Esophagus muscularis mucosa (tissue), 4 donors: Measurements from ENCODE around the gene RAB44. TPM values are rescaled to one million over a fixed set of nuclear protein-coding genes. Genes with fewer than 3 reads are reported as not detected.

Experiments used
- DNase-seq: peaks from one replicate; pipeline ENCODE4 v3.0.0-alpha.2; 2017; ENCODE audit errors: extremely low spot score
- H3K27ac ChIP-seq, 4 donors: fragments of 200-600 bp; sonication (generic); replicated peaks in 1 of 4; 1 replicate in 3 of 4; 2 replicates in 1 of 4; pipeline ENCODE4 v1.5.1; 2016 to 2019; ENCODE audit warnings: mild to moderate bottlenecking in 1 of 4
- H3K27me3 ChIP-seq, 4 donors: fragments of 200-600 bp; sonication (generic); one replicate each; pipeline versions ENCODE4 v1.5.1 to v1.6.0; 2016 to 2019
- H3K36me3 ChIP-seq, 4 donors: fragments of 200-600 bp; sonication (generic); one replicate each; pipeline ENCODE4 v1.5.1; 2016 to 2019
- H3K4me1 ChIP-seq, 4 donors: fragments of 200-600 bp; sonication (generic); one replicate each; pipeline ENCODE4 v1.5.1; 2016 to 2019
- H3K4me3 ChIP-seq, 4 donors: fragments of 200-600 bp; sonication (generic); 1 replicate in 2 of 4; 2 replicates in 2 of 4; pipeline ENCODE4 v1.5.1; 2016 to 2019; ENCODE audit warnings: mild to moderate bottlenecking in 4 of 4, moderate library complexity in 1 of 4
- H3K9me3 ChIP-seq, 4 donors: fragments of 200-600 bp; sonication (generic); 1 replicate in 3 of 4; 2 replicates in 1 of 4; pipeline ENCODE4 v1.5.1; 2016 to 2019
- CTCF ChIP-seq, 3 experiments: fragments of 200-600 bp in 2 of 3; fragments of 450-650 bp in 1 of 3; sonication (generic) in 2 of 3; IDR thresholded peaks; one replicate each; pipeline ENCODE4 v1.5.1; 2017 to 2019; ENCODE audit warnings: antibody characterized with exemption in 3 of 3, mild to moderate bottlenecking in 2 of 3, moderate library complexity in 1 of 3
- EP300 ChIP-seq: sonication (generic); formaldehyde crosslinking; IDR thresholded peaks from one replicate; pipeline ENCODE4 v1.6.1; 2017; ENCODE audit warnings: antibody characterized with exemption
- POLR2A ChIP-seq: fragments of 450-650 bp; IDR thresholded peaks from one replicate; pipeline ENCODE4 v1.6.1; 2017; ENCODE audit warnings: antibody characterized with exemption, moderate library complexity, mild to moderate bottlenecking, low read depth
- POLR2AphosphoS5 ChIP-seq, 2 donors: sonication (generic); formaldehyde crosslinking; IDR thresholded peaks; one replicate each; pipeline ENCODE4 v1.6.1; 2017; ENCODE audit warnings: antibody characterized with exemption in 2 of 2
- WGBS: methylation state at CpG from one replicate; pipeline ENCODE4 v1.1.5; 2018; 5-methylcytosine and 5-hydroxymethylcytosine counted together
- intact Hi-C: fragments of 100-400 bp; cut with DNase I; formaldehyde crosslinking; loops from one replicate; pipeline ENCODE4 v1.15.1; 2023
- total RNA-seq, 4 donors: library from RNA; depleted of rRNA; stranded (reverse); fragments of >200 nt; gene quantifications; one replicate each; pipeline versions ENCODE4 v1.1.0 to v1.2.1, GENCODE V29; 2016

The RAB44 gene
- total RNA-seq, 4 donors from 2014 or later, result 0.19 to 1.5 (median 0.94) TPM

DNA sequence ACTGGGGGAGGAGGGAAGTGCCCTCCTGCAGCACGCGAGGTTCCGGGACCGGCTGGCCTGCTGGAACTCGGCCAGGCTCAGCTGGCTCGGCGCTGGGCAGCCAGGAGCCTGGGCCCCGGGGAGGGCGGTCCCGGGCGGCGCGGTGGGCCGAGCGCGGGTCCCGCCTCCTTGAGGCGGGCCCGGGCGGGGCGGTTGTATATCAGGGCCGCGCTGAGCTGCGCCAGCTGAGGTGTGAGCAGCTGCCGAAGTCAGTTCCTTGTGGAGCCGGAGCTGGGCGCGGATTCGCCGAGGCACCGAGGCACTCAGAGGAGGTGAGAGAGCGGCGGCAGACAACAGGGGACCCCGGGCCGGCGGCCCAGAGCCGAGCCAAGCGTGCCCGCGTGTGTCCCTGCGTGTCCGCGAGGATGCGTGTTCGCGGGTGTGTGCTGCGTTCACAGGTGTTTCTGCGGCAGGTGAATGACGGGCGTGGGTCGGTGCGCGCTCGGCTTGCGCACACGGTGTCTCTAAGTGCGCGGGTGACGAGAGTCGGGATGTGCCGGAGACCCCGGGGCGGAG, 19.1 kb upstream of the RAB44 start, which contains the start of gene CDKN1A:
CDKN1A (plus strand) TSS at position 227 of the 555 bp plus-strand sequence. CDS start 5,388 bp downstream, outside the sequence.
- H3K4me1 ChIP-seq, result peaks cover 34 to 61% (median 57%) of the 10 kb centered on the region in 4 donors
- H3K27ac ChIP-seq, result peak within 1 kb of the TSS; percentile 95 to 99 (median 98)
- no peaks in the 10 kb centered on the region for H3K9me3 ChIP-seq
- H3K27me3 ChIP-seq, result peaks cover 0 to 3% (median 0%) of the 10 kb centered on the region in 4 donors
- intact Hi-C loops, result no loop called here
- H3K4me3 ChIP-seq, result peak within 1 kb of the TSS; percentile 85 to 94 (median 90)
- TF ChIP-seq POLR2AphosphoS5 (IDR thresholded peaks at IDR 0.05), result peak; percentile 94 to 98
- TF ChIP-seq POLR2A, result peak; percentile 98
- peak; percentile 47 for TF ChIP-seq EP300
- no peak for TF ChIP-seq CTCF (IDR thresholded peaks at IDR 0.05)
- peak; percentile 96 for DNase-seq
- WGBS, result under 1% methylated on average over 45 of the region's 63 CpGs
- peaks cover 0 to 13% (median 11%) of the 10 kb centered on the region in 4 donors for H3K36me3 ChIP-seq

GRCh38 chr6:36679043-36679833, 18.4 kb upstream of the RAB44 start:
- Histone ChIP-seq H3K9me3 (no peaks in the 10 kb centered on the region), H3K27ac (peak overlapping the region; percentile 95 to 99 (median 98)), H3K4me3 (peak overlapping the region; percentile 85 to 94 (median 90)), H3K27me3 (peaks cover 0 to 3% (median 0%) of the 10 kb centered on the region in 4 donors), H3K4me1 (peaks cover 39 to 65% (median 60%) of the 10 kb centered on the region in 4 donors), H3K36me3 (peaks cover 7 to 19% (median 18%) of the 10 kb centered on the region in 4 donors)
- DNase-seq, result peak; percentile 96
- intact Hi-C loops, result no loop called here
- under 1% methylated on average over 17 of the region's 61 CpGs for WGBS
- TF ChIP-seq CTCF (IDR thresholded peaks at IDR 0.05) (no peak), POLR2A (peak; percentile 75), EP300 (peak; percentile 89), POLR2AphosphoS5 (IDR thresholded peaks at IDR 0.05) (peak; percentile 4 to 73)

DNA sequence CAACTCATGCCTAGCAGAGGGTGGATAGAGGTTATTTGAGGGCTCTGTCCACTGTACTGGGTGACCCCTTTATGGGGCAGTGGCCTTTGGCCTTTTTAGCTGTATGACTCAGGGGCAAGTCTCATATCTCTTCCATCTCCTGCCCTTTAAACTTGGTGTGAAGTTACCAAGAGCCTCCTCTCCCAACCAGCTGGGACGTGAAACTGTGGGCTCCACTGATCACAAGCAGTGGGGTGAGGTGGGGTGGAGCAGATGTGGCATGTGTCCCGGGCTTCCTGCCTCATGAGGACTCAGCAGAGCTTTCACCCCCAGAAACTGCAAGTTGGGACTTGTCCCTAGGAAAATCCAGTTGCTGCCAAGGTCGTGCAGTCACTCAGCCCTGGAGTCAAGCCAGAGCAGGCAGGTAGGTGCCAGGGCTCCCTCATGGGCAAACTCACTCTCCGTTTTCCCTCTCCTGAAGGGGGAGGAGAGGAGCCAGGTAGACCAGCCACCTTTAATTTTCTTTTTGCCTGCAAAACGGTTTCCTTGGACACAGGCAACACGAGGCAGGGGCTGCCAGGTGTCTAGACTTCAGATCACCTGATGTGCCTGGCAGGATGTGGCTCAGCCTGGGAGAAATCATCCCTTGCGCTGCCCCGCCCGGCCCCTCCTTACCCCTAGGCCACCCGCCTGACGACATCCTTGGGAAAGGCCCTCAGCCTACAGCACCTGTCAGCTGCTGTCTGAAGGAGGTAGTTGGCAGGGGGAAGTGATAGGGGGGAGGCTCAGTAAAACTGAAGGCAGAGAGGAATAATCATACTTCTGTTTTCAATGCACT, 15.1 kb upstream of the RAB44 start:
- Histone ChIP-seq H3K27me3 (peaks cover 0 to 3% (median 0%) of the 10 kb centered on the region in 4 donors), H3K27ac (peak overlapping the region in 2 of 4 donors; percentile 9 to 16), H3K9me3 (no peaks in the 10 kb centered on the region), H3K36me3 (peaks cover 37 to 52% (median 51%) of the 10 kb centered on the region in 4 donors), H3K4me3 (peak overlapping the region in 1 of 4 donors; percentile 9), H3K4me1 (peaks cover 39 to 65% (median 54%) of the 10 kb centered on the region in 4 donors)
- 53% methylated on average over 9 of the region's 11 CpGs for WGBS
- intact Hi-C loops, result loop anchor here (5.0 kb wide), 1 partner anchor 260 kb away; no protein-coding TSS in a partner anchor
- no peak for DNase-seq
- no peak for TF ChIP-seq EP300

DNA sequence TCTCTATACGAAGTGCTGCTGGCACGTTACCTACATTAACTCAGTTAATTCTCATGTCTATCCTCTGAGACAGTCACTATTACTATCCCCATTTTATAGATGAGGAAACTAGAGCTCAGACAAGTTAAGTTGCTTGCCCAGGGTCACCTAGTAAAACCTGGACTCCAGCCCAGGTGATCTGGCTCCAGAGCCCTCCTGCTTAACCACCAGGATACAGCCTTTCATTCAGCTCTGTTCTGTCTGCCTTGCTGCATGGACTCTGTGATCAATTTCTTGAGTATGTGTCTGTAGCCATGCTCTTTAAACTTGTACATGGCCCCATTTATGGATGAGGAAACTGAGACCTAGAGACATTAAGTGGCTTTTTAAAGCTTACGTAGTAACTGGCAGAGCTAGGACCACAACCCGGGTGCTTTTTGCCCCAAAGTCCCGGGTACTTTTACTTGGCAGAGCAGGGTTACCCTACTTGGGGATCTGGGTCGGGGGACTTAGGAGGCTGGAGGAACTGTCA, 14.4 kb upstream of the RAB44 start:
- Histone ChIP-seq H3K27ac (no peak overlapping the region), H3K4me1 (peaks cover 32 to 58% (median 47%) of the 10 kb centered on the region in 4 donors), H3K9me3 (no peaks in the 10 kb centered on the region), H3K27me3 (peaks cover 0 to 3% (median 0%) of the 10 kb centered on the region in 4 donors), H3K36me3 (peaks cover 41 to 59% (median 53%) of the 10 kb centered on the region in 4 donors), H3K4me3 (peak overlapping the region in 1 of 4 donors; percentile 9)
- intact Hi-C loops, result loop anchor here (5.0 kb wide), 1 partner anchor 261 kb away; no protein-coding TSS in a partner anchor
- WGBS, result 86% methylated on average over 6 of the region's 6 CpGs
- DNase-seq, result no peak
- TF ChIP-seq CTCF (IDR thresholded peaks at IDR 0.05) (no peak), POLR2A (no peak), EP300 (no peak), POLR2AphosphoS5 (IDR thresholded peaks at IDR 0.05) (no peak)
